ENCODE measurements around the gene MED16.

Gene MED16

GRCh38 chr19:888581-889385 is 4.2 kb downstream of the MED16 start:
- no peak overlapping the region for H3K4me3 ChIP-seq (ENCODE audit: low read depth, low read length)
- DNase-seq (ENCODE audit: low read depth) = no peak
- TF ChIP-seq MAX (IDR thresholded peaks at IDR 0.05; ENCODE audit: low read depth, low read length) (no peak), CTCF (IDR thresholded peaks at IDR 0.05; ENCODE audit: low read depth, low read length) (no peak), MYC (IDR thresholded peaks at IDR 0.05; ENCODE audit: low read depth, low read length) (no peak), POLR2A (IDR thresholded peaks at IDR 0.05; ENCODE audit: extremely low read depth, insufficient read length) (no peak)

GRCh38 chr19:887599-887998 is 5.4 kb downstream of the MED16 start:
- TF ChIP-seq POLR2A (IDR thresholded peaks at IDR 0.05; ENCODE audit: extremely low read depth, insufficient read length) = no peak
- TF ChIP-seq MAX (IDR thresholded peaks at IDR 0.05; ENCODE audit: low read depth, low read length) = no peak
- no peak for TF ChIP-seq CTCF (IDR thresholded peaks at IDR 0.05; ENCODE audit: low read depth, low read length)
- TF ChIP-seq MYC (IDR thresholded peaks at IDR 0.05; ENCODE audit: low read depth, low read length) = no peak
- H3K4me3 ChIP-seq (ENCODE audit: low read depth, low read length) = no peak overlapping the region
- no peak for DNase-seq (ENCODE audit: low read depth)

GRCh38 chr19:887072-887471 is 5.9 kb downstream of the MED16 start:
- no peak for DNase-seq (ENCODE audit: low read depth)
- TF ChIP-seq MYC (IDR thresholded peaks at IDR 0.05; ENCODE audit: low read depth, low read length) (no peak), POLR2A (IDR thresholded peaks at IDR 0.05; ENCODE audit: extremely low read depth, insufficient read length) (no peak), CTCF (IDR thresholded peaks at IDR 0.05; ENCODE audit: low read depth, low read length) (no peak), MAX (IDR thresholded peaks at IDR 0.05; ENCODE audit: low read depth, low read length) (no peak)

GRCh38 chr19:885536-886224 is 7.3 kb downstream of the MED16 start:
- DNase-seq (ENCODE audit: low read depth) = no peak
- TF ChIP-seq MAX (IDR thresholded peaks at IDR 0.05; ENCODE audit: low read depth, low read length) = no peak
- TF ChIP-seq MYC (IDR thresholded peaks at IDR 0.05; ENCODE audit: low read depth, low read length) = no peak
- no peak for TF ChIP-seq POLR2A (IDR thresholded peaks at IDR 0.05; ENCODE audit: extremely low read depth, insufficient read length)
- TF ChIP-seq CTCF (IDR thresholded peaks at IDR 0.05; ENCODE audit: low read depth, low read length) = no peak
- H3K4me3 ChIP-seq (ENCODE audit: low read depth, low read length) = no peak overlapping the region

More at GRCh38 chr19:887072-887471, 5.9 kb downstream of the MED16 start:
- H3K4me3 ChIP-seq (ENCODE audit: low read depth, low read length) = no peak overlapping the region

- no peak for DNase-seq (ENCODE audit: low read depth)
- H3K4me3 ChIP-seq (ENCODE audit: low read depth, low read length) = no peak overlapping the region
- no peak for TF ChIP-seq CTCF (IDR thresholded peaks at IDR 0.05; ENCODE audit: low read depth, low read length)
These were observed 8.4 kb downstream of the MED16 start for GRCh38 chr19:884420-885211.

Measured in NB4 (cell line).